Body of pancreas (tissue), 4 donors: ENCODE measurements around the gene IGFL4. TPM values are rescaled to one million over a fixed set of nuclear protein-coding genes. Genes with fewer than 3 reads are reported as not detected.

Experiments used
- ATAC-seq: fragments of 150-250 bp; one replicate; pipeline ENCODE4 v1.9.1; 2016
- DNase-seq, 4 donors: peaks; one replicate each; pipeline ENCODE4 v3.0.0-alpha.2; 2019
- H3K27ac ChIP-seq, 4 donors: fragments of 200-600 bp; sonication (generic); 1 replicate in 3 of 4; 2 replicates in 1 of 4; pipeline versions ENCODE4 v1.5.1 to v1.6.1; 2016 to 2019; ENCODE audit warnings: mild to moderate bottlenecking in 1 of 4, mixed read lengths in 1 of 4, moderate library complexity in 1 of 4
- H3K27me3 ChIP-seq, 2 donors: fragments of 200-600 bp; sonication (generic); one replicate each; pipeline ENCODE4 v1.6.0; 2016; ENCODE audit warnings: mild to moderate bottlenecking in 1 of 2
- H3K36me3 ChIP-seq, 2 donors: fragments of 200-600 bp; sonication (generic); replicated peaks in 1 of 2; 2 replicates each; pipeline ENCODE4 v1.5.1; 2016; ENCODE audit warnings: low read depth in 2 of 2; ENCODE audit not compliant: insufficient read depth in 1 of 2
- H3K4me1 ChIP-seq: fragments of 200-600 bp; sonication (generic); one replicate; pipeline ENCODE4 v1.6.0; 2016
- H3K4me3 ChIP-seq, 2 donors: fragments of 200-600 bp; sonication (generic); 1 replicate in 1 of 2; 2 replicates in 1 of 2; pipeline ENCODE4 v1.5.1; 2016 to 2019
- H3K9me3 ChIP-seq, 3 donors: fragments of 200-600 bp; sonication (generic); 1 replicate in 2 of 3; 2 replicates in 1 of 3; pipeline ENCODE4 v1.5.1; 2016
- POLR2A ChIP-seq, 3 donors: fragments of 450-650 bp; IDR thresholded peaks; one replicate each; pipeline ENCODE4 v1.6.1; 2016; ENCODE audit warnings: antibody characterized with exemption in 3 of 3, mild to moderate bottlenecking in 2 of 3
- WGBS, 2 donors: methylation state at CpG; one replicate each; pipeline ENCODE4 v1.1.5; 2017; 5-methylcytosine and 5-hydroxymethylcytosine counted together
- intact Hi-C: fragments of 100-400 bp; cut with DNase I; formaldehyde crosslinking; loops from one replicate; pipeline ENCODE4 v1.15.1; 2023
- total RNA-seq, 2 donors: library from RNA; depleted of rRNA; stranded (reverse); fragments of >200 nt; gene quantifications; one replicate each; pipeline ENCODE4 v1.1.0, GENCODE V29; 2016
- TF ChIP-seq, protein P1 (sequence below), 7 experiments: fragments of 450-650 bp in 4 of 7; fragments of 200-600 bp in 3 of 7; sonication (generic) in 3 of 7; IDR thresholded peaks; one replicate each; pipeline ENCODE4 v1.5.1; 2016 to 2019; ENCODE audit warnings: antibody characterized with exemption in 7 of 7

IGFL4 gene
- total RNA-seq, 2 donors from 2014 or later: not detected

GRCh38 chr19:46042252-46042883, 1.6 kb upstream of the IGFL4 start:
- no peaks in the 10 kb centered on the region for H3K9me3 ChIP-seq
- H3K4me1 ChIP-seq: no peaks in the 10 kb centered on the region
- WGBS, 2 donors: 65 to 69% methylated on average over 4 to 5 of the region's 5 CpGs
- H3K27me3 ChIP-seq: peaks cover 0 to 4% of the 10 kb centered on the region in 2 donors
- no peak for ATAC-seq
- no peaks in the 10 kb centered on the region for H3K36me3 ChIP-seq
- H3K4me3 ChIP-seq: no peak overlapping the region
- no peak overlapping the region for H3K27ac ChIP-seq
- intact Hi-C loops: no loop called here
- TF ChIP-seq, protein P1, sequence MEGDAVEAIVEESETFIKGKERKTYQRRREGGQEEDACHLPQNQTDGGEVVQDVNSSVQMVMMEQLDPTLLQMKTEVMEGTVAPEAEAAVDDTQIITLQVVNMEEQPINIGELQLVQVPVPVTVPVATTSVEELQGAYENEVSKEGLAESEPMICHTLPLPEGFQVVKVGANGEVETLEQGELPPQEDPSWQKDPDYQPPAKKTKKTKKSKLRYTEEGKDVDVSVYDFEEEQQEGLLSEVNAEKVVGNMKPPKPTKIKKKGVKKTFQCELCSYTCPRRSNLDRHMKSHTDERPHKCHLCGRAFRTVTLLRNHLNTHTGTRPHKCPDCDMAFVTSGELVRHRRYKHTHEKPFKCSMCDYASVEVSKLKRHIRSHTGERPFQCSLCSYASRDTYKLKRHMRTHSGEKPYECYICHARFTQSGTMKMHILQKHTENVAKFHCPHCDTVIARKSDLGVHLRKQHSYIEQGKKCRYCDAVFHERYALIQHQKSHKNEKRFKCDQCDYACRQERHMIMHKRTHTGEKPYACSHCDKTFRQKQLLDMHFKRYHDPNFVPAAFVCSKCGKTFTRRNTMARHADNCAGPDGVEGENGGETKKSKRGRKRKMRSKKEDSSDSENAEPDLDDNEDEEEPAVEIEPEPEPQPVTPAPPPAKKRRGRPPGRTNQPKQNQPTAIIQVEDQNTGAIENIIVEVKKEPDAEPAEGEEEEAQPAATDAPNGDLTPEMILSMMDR (IDR thresholded peaks at IDR 0.05): no peak
- no peak for TF ChIP-seq POLR2A (IDR thresholded peaks at IDR 0.05)
- no peak for DNase-seq

GRCh38 chr19:46040125-46040524, 677 bp downstream of the IGFL4 start:
- peaks cover 0 to 4% of the 10 kb centered on the region in 2 donors for H3K27me3 ChIP-seq
- ATAC-seq (no peak), DNase-seq (no peak)
- H3K27ac ChIP-seq: no peak overlapping the region
- no peak overlapping the region for H3K4me3 ChIP-seq
- no peaks in the 10 kb centered on the region for H3K36me3 ChIP-seq
- intact Hi-C loops: no loop called here
- no peaks in the 10 kb centered on the region for H3K4me1 ChIP-seq
- H3K9me3 ChIP-seq: no peaks in the 10 kb centered on the region
- 80 to 88% methylated on average over 1 to 6 of the region's 6 CpGs for WGBS, 2 donors
- TF ChIP-seq POLR2A (IDR thresholded peaks at IDR 0.05): no peak
- TF ChIP-seq, protein P1 (IDR thresholded peaks at IDR 0.05): no peak

DNA sequence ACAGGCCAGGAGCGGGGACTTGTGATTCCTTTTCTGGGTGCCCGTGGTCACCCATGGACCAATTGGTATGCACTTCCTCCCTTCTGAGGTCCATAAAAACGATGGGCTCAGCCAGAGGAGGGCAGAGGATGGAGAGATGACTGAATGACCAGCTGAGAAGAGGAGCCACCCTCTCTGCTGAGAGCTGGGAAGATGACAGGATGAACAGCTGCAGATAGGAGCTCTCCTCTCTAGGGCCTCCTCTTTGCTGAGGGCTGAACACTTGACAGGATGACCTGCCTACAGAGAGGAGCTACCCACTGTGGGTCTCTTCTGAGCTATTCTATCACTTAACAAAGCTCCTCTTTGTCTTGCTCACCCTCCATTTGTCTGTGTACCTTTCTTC, 4.1 kb downstream of the IGFL4 start:
- Histone ChIP-seq H3K9me3 (no peaks in the 10 kb centered on the region), H3K36me3 (no peaks in the 10 kb centered on the region), H3K27ac (no peak overlapping the region), H3K4me1 (no peaks in the 10 kb centered on the region), H3K4me3 (no peak overlapping the region), H3K27me3 (peaks cover 0 to 4% of the 10 kb centered on the region in 2 donors)
- 54% methylated on average over 3 of the region's 3 CpGs; no CpG with 5 or more reads in 1 of the 2 donors for WGBS, 2 donors
- ATAC-seq: no peak
- TF ChIP-seq POLR2A (IDR thresholded peaks at IDR 0.05): no peak
- TF ChIP-seq, protein P1 (IDR thresholded peaks at IDR 0.05): no peak
- intact Hi-C loops: no loop called here
- DNase-seq: no peak

GRCh38 chr19:46035986-46036743, 4.6 kb downstream of the IGFL4 start:
- Histone ChIP-seq H3K36me3 (no peaks in the 10 kb centered on the region), H3K4me3 (no peak overlapping the region), H3K27ac (no peak overlapping the region), H3K27me3 (peaks cover 0 to 1% of the 10 kb centered on the region in 2 donors), H3K9me3 (no peaks in the 10 kb centered on the region), H3K4me1 (no peaks in the 10 kb centered on the region)
- DNase-seq (no peak), ATAC-seq (no peak)
- no peak for TF ChIP-seq POLR2A (IDR thresholded peaks at IDR 0.05)
- TF ChIP-seq, protein P1 (IDR thresholded peaks at IDR 0.05): no peak
- intact Hi-C loops: no loop called here
- WGBS, 2 donors: 78% methylated on average over 13 of the region's 13 CpGs; no CpG with 5 or more reads in 1 of the 2 donors
